Testis (tissue), 2 donors: ENCODE data around the gene RNGTT.

Experiments used
- CTCF ChIP-seq, 3 experiments: fragments of 450-650 bp in 2 of 3; fragments of 200-600 bp in 1 of 3; sonication (generic) in 1 of 3; IDR thresholded peaks; one replicate each; pipeline ENCODE4 v1.5.1; 2016 to 2019; ENCODE audit warnings: antibody characterized with exemption in 3 of 3, mild to moderate bottlenecking in 2 of 3, moderate library complexity in 1 of 3
- POLR2A ChIP-seq: fragments of 450-650 bp; IDR thresholded peaks from one replicate; pipeline ENCODE4 v1.6.1; 2017; ENCODE audit warnings: antibody characterized with exemption, mild to moderate bottlenecking, moderate library complexity

GRCh38 chr6:88852775-88853174 is 110.6 kb downstream of the RNGTT start:
- TF ChIP-seq CTCF (IDR thresholded peaks at IDR 0.05) (no peak), POLR2A (no peak)
